Loucy (cell line): ENCODE measurements around the gene GRIP1.

Source experiments
- CTCF ChIP-seq: fragments of 200-600 bp; sonication (generic); conservative IDR thresholded peaks from 2 replicates; pipeline ENCODE4 v1.5.1; 2014; ENCODE audit warnings: mild to moderate bottlenecking, antibody characterized with exemption, low read length
- EZH2phosphoT487 ChIP-seq: fragments of 200-600 bp; IDR thresholded peaks from 2 replicates; pipeline ENCODE4 v1.6.1; 2018; ENCODE audit warnings: antibody characterized with exemption, mild to moderate bottlenecking, moderate library complexity, borderline replicate concordance

- TF ChIP-seq CTCF: no peak
- TF ChIP-seq EZH2phosphoT487: no peak
Observed at GRCh38 chr12:66662179-66662578, 16.7 kb downstream of the GRIP1 start.
